UCSD-AML1 (cell line): ENCODE data around the gene KCNJ6.
"Not testable (repeated sequence)": the region's sequence is repeated elsewhere in the genome, so short reads cannot be mapped to it uniquely, and the experiment has no call there.

Source experiments
- DNase-seq: peaks from one replicate; lab custom pipeline; 2025; ENCODE audit not compliant: unreplicated experiment; lab: John Stamatoyannopoulos, UW

The KCNJ6 gene

GRCh38 chr21:37684115-37684493 lies 232.2 kb downstream of the KCNJ6 start:
- no peak for DNase-seq

- DNase-seq, result no peak
These were observed 232.7 kb downstream of the KCNJ6 start for GRCh38 chr21:37683396-37684114.

GRCh38 chr21:37682966-37683365 lies 233.3 kb downstream of the KCNJ6 start:
- no peak for DNase-seq

- no peak for DNase-seq
These were observed 239.3 kb downstream of the KCNJ6 start for GRCh38 chr21:37677006-37677405.

GRCh38 chr21:37675202-37675801 lies 241.0 kb downstream of the KCNJ6 start:
- peak; percentile 45 for DNase-seq

- DNase-seq, result no peak
These were observed 242.3 kb downstream of the KCNJ6 start for GRCh38 chr21:37673801-37674575.

- DNase-seq, result no peak
These were observed 244.9 kb downstream of the KCNJ6 start for GRCh38 chr21:37671381-37671780.

GRCh38 chr21:37670883-37671282 lies 245.4 kb downstream of the KCNJ6 start:
- DNase-seq, result no peak

GRCh38 chr21:37669249-37669648 lies 247.0 kb downstream of the KCNJ6 start:
- DNase-seq, result no peak

GRCh38 chr21:37668462-37669239 lies 247.6 kb downstream of the KCNJ6 start:
- no peak for DNase-seq

- DNase-seq, result no peak
These were observed 248.9 kb downstream of the KCNJ6 start for GRCh38 chr21:37667380-37667779.

GRCh38 chr21:37665230-37666024 lies 250.8 kb downstream of the KCNJ6 start:
- no peak for DNase-seq

GRCh38 chr21:37662227-37662626 lies 254.0 kb downstream of the KCNJ6 start:
- not testable (repeated sequence) for DNase-seq

GRCh38 chr21:37660709-37661108 lies 255.5 kb downstream of the KCNJ6 start:
- DNase-seq, result no peak

- DNase-seq, result no peak
These were observed 256.4 kb downstream of the KCNJ6 start for GRCh38 chr21:37659874-37660273.

- no peak for DNase-seq
These were observed 257.3 kb downstream of the KCNJ6 start for GRCh38 chr21:37658817-37659458.

GRCh38 chr21:37658121-37658816 lies 258.0 kb downstream of the KCNJ6 start:
- no peak for DNase-seq

GRCh38 chr21:37656899-37657298 lies 259.4 kb downstream of the KCNJ6 start:
- no peak for DNase-seq

GRCh38 chr21:37655611-37656300 lies 260.5 kb downstream of the KCNJ6 start:
- no peak for DNase-seq
